Erythroblast (primary cell): Measurements from ENCODE around the gene ZNF536.

Experiments used
- GATA1 ChIP-seq: IDR thresholded peaks from 2 replicates; pipeline ENCODE4 v1.6.1; 2011; ENCODE audit warnings: low read depth, mild to moderate bottlenecking, control low read depth, low read length, moderate library complexity
- POLR2A ChIP-seq: IDR thresholded peaks from 2 replicates; pipeline ENCODE4 v1.6.1; 2011; ENCODE audit warnings: mild to moderate bottlenecking, low read length

DNA sequence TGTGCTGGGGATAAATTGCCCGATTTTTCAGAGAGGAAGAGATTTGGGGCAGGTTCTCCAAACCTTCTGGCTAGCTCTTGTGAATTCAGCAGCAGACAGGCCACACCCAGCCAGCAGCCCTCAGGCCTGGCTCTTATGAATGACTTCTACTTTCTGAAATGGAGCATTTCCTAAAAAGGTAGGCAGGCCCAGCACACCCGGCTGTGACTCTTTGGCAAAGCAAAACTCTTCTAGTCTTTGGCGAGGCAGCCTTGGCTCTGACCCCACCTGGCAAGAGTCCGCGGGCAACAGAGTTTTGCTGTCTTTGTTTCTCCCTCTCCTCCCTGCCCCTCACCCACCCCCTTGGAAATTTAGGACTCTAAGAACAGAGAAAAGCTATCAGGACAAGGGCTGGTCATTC lies 221.2 kb downstream of the ZNF536 start:
- TF ChIP-seq POLR2A (no peak), GATA1 (no peak)
